Cardiac septum (tissue), 1 donor: Measurements from ENCODE around the gene PRR15. TPM values are rescaled to one million over a fixed set of nuclear protein-coding genes. Genes with fewer than 3 reads are reported as not detected.

Source experiments
- DNase-seq: peaks from one replicate; pipeline ENCODE4 v3.0.0-alpha.2; 2020; ENCODE audit warnings: low spot score
- intact Hi-C: fragments of 100-400 bp; cut with DNase I; formaldehyde crosslinking; loops from one replicate; pipeline ENCODE4 v1.14.0; 2022
- total RNA-seq: library from RNA; stranded (reverse); fragmentation: NEBNext Ultra II Directional; extraction: Animal tissue kit (Norgen Biotek cat#: 25700); gene quantifications from one replicate; pipeline ENCODE4 v1.2.1, GENCODE V29; 2021
- donor health status: DM: no; HTN: no; CAD: no.

PRR15 gene
- total RNA-seq, 1 donor from 2014 or later: 0.40 TPM

DNA sequence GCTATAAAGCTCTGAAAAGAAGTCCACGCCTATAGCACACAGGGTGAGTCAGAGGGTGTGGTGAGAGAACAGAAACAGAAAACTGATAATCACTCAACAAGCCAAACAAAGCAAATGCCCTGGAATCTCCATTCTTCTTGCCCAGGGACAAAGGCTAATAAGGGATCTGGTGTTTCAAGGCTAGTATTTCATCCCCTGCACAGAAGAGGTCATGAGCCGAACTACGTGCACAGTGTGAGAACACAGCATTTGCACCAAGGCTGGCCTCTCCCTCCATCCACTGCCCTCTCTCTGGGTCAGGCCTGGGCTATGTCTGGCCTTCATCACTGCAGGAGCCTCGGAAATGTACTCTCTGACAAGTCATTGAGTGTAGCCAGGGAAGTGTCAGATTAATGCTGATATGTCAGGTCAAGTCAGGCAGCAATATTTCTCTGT, 42.7 kb downstream of the PRR15 start:
- intact Hi-C loops: loop anchor here (10.0 kb wide), 1 partner anchor 412 kb away; the partner anchor contains the start of gene CHN2
- DNase-seq: no peak

DNA sequence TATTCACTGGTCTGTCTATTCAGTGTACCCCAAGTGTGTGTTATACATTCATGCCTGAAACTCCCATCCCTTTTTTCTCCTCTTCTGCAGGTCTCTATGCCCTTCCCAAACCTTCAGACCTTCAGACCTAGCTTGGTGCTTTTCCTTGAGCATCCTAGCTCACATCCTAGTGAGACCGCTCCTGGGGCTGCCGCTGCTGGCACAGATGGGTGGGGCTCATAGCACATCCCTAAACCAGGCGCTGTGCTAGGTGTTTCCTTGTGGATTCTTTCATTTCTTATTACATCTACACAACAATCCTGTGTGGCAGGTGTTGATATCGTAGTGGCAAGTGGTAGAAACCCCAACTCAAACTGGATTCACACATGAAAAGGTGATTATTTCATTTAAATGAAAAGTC, 43.2 kb downstream of the PRR15 start:
- intact Hi-C loops: loop anchor here (10.0 kb wide), 1 partner anchor 412 kb away; the partner anchor contains the start of gene CHN2
- no peak for DNase-seq

DNA sequence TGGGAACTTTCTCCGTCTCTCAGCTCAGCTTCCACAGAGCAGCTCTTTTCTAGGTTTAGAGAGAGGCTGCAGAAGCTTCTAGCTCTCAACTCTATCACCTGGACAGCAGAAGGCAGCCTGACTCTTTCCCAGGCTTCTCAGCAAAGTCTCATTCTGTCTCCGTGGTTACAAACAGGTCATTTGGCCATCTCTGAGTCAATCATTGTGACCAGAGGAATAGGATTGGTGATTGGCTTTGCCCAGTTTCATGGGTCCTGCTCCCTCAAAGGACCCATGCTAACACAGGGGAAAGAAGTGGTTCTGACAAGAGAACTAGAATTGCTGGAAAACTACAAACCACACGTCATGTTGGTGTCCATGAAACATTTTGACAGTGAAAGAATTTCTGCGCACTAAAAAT, 43.6 kb downstream of the PRR15 start:
- no peak for DNase-seq
- intact Hi-C loops: loop anchor here (10.0 kb wide), 1 partner anchor 412 kb away; the partner anchor contains the start of gene CHN2

DNA sequence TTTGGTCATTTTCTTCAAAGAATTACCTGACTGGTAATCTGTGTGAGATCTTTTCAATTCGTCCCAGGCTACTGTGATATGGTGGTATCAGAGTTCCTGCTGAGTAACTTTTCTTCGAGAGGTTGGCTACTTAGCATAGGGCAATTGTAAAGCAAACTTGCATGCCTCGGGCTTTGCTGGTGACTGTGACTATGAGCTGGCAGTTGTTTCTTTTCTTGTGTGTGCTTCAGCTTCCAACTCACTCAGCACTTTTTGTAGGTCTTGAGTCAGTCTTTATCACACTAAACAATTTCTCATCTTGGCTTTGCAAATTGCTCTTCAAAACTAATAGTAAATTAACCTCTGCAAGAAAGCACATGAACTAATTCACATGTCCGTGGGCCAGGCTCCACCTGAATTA, 44.3 kb downstream of the PRR15 start:
- no peak for DNase-seq
- intact Hi-C loops: loop anchor here (10.0 kb wide), 1 partner anchor 413 kb away; the partner anchor contains the start of gene CHN2

DNA sequence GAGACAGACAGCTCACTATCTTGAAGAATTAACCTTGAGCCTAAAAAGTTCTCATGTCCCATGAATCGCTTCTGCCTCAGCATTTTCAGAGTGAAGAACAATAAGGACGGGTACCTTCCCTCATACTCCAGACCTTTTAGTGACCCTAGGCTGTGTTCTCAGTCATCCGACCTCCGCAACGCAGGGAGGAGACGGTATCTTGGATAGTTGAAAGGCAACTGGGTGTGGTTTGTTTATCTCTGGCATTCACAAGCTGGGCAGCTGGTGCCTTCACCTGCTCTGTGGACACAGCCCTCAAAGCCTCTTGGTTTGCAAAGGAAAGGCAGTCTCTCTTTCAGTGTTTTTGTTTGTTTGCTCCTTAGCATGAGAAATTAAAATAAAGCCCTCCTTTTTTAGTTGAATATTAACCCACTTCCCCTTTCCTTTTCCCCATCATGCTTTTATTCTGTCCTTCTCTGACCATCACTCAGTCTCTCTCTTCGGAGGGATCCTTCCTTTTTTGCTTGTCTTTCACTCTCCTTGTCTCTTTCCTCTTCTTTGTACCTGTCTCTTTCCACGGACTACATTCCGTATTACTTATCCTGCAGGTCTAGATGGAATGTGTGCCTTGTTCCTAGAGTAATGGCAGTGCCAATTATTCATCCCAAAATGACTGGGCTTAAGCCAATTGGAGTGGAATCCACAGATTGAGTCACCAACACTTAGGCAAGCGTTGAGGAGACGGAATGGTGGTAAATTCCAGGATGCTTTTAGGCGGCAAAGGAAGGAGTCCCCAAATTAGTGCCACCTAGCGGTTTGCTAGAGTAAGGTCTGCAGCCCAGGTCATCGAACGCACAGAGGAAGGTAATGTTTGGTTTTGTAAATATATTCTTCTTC, 45.8 kb downstream of the PRR15 start:
- no peak for DNase-seq
- intact Hi-C loops: loop anchor here (10.0 kb wide), 1 partner anchor 415 kb away; the partner anchor contains the start of gene CHN2

DNA sequence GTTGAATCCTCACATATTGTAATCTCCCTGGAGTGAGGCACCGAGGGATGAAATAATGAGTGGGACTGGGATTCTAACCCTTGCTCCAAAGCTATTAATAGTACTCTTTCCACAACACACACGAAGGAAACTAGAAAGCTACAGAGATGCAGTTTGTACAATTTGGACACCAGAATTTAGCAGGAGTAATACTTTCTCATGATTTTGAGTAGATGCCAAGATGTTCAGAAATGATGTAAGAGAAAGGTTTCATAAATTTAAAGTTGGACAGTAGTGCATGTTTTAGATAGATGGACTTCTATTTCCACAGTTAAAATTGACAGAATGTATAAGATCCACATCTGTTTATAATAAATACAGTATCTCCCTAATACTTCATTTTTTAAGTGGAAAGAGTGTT, 46.5 kb downstream of the PRR15 start:
- no peak for DNase-seq
- intact Hi-C loops: no loop called here

DNA sequence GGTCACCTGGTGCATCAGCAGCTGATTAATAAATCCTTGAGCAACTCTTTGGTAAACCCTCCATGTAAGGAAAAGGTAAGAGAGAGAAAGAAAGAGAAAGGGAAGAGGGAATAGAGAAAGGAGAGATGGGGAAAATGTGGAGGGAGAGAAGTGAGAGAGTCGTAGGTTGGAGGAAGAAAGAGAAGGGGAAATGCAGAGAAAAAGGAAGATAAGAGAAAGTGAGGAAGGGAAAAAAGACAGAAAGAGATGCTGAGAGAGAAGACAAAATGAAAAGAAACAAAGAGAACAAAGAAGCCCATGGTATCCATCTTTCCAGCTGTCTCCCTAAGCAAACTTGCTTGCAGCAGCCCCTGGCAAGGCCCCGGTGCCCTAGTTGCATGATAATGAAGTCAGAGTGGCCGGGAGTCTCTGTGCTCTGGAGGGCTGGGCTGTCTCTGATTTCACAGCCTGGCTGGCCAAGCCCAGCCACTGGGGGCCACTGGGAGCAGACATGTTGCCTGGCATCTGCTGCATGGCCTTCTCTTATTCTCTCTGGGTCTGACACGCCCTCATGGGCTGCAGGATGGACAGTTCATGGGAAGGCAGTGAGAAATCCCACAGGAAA, 48.4 kb downstream of the PRR15 start:
- intact Hi-C loops: no loop called here
- DNase-seq: no peak

DNA sequence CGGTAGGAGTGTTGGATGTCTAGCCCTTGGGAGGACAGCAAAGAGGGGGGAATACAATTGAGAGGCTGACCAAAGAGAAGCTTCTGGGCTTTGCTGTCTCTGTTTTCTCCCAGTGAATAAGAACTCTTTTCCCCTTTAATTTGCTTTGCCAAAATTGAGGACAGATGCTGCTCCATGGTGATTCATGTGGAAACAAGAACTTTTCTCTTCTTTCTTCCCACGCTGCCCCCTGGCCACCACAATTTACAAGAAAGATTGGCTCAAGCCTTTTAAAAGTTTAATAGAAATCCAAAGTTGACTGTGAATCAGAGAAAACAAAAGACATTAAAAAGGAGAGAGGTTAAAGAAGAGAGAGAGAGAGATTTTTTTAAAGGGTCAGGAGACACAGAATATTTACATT, 49.0 kb downstream of the PRR15 start:
- intact Hi-C loops: no loop called here
- DNase-seq: no peak

DNA sequence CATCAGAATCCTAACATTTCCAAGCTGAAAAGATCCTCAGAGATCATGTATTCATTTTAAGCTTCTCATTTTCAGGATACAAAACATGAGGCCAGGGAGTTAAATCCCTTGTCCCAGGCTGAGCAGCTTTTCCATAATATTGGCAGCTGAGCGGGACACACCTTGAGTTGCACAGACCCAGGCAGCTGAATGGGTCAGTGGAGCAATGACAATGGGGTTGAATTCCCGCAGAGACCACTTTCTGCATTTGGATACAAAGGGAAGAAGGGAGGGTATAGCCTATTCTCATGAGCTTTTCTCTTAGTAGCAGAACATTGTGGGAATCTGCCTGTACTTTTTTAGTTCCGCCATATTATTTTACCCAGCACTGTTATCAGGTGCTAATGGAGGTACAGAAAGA, 49.5 kb downstream of the PRR15 start:
- no peak for DNase-seq
- intact Hi-C loops: no loop called here

DNA sequence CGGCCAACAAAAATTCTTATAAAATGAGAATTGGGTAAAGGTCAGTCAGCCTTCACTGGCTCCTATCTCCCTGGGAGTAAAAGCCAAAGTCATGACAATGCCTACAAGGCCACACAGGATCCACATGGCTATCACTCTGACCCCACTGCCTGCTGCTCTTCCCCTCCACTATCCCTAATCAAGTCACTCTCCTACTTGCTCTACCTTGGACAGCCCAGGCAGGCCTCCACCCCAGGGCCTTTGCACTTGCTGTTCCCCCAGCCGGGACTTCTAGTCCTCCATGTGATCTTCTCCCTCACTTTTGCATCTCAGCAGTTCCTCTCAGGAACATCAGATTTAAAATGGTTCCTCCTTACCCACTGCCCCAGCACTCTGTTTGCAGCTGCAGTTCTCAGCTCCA, 50.6 kb downstream of the PRR15 start:
- no peak for DNase-seq
- intact Hi-C loops: no loop called here

Other genes with a start within 250 kb of the PRR15 start
- 11.6 TPM for gene WIPF3, start 242.7 kb downstream of the PRR15 start, total RNA-seq